CD14-positive monocyte (primary cell): ENCODE data around the gene VPS37C. TPM values are rescaled to one million over a fixed set of nuclear protein-coding genes. Genes with fewer than 3 reads are reported as not detected.

ENCODE experiments used
- DNase-seq, 3 donors: peaks; one replicate each; pipeline ENCODE4 v3.0.0-alpha.2; 2011 to 2022
- H2AFZ ChIP-seq: 2 replicates; pipeline ENCODE4 v1.6.0; 2012; ENCODE audit warnings: mild to moderate bottlenecking, low read depth, low read length, inconsistent platforms; ENCODE audit not compliant: insufficient read depth, poor library complexity, severe bottlenecking
- H3K27ac ChIP-seq, 2 donors: 1 replicate in 1 of 2; 2 replicates in 1 of 2; pipeline ENCODE4 v1.5.1; 2012 to 2013; ENCODE audit warnings: low read length in 2 of 2, control low read depth in 1 of 2, inconsistent platforms in 1 of 2, low read depth in 1 of 2, mild to moderate bottlenecking in 1 of 2
- H3K27me3 ChIP-seq, 2 donors: one replicate each; pipeline versions ENCODE4 v1.6.0 to v1.6.1; 2011 to 2013; ENCODE audit warnings: low read length in 2 of 2; ENCODE audit not compliant: control insufficient read depth in 2 of 2, insufficient read depth in 2 of 2
- H3K36me3 ChIP-seq, 2 donors: replicated peaks in 1 of 2; 1 replicate in 1 of 2; 2 replicates in 1 of 2; pipeline versions ENCODE4 v1.5.1 to v1.6.1; 2012 to 2013; ENCODE audit warnings: low read length in 2 of 2, control low read depth in 1 of 2, inconsistent platforms in 1 of 2, mild to moderate bottlenecking in 1 of 2; ENCODE audit not compliant: insufficient read depth in 2 of 2, control insufficient read depth in 1 of 2
- H3K4me1 ChIP-seq, 2 donors: 1 replicate in 1 of 2; 2 replicates in 1 of 2; pipeline versions ENCODE4 v1.5.1 to v1.6.1; 2012 to 2013; ENCODE audit warnings: low read length in 2 of 2, control low read depth in 1 of 2, inconsistent platforms in 1 of 2, mild to moderate bottlenecking in 1 of 2, moderate library complexity in 1 of 2; ENCODE audit not compliant: insufficient read depth in 2 of 2, control insufficient read depth in 1 of 2
- H3K4me2 ChIP-seq: replicated peaks from 2 replicates; pipeline ENCODE3; 2012; ENCODE audit warnings: low read length, moderate library complexity, mild to moderate bottlenecking; ENCODE audit not compliant: poor library complexity, severe bottlenecking; ENCODE audit errors: extremely low read depth
- H3K4me3 ChIP-seq, 3 experiments: fragments of 200-600 bp in 1 of 3; sonication (generic) in 1 of 3; replicated peaks in 1 of 3; 1 replicate in 2 of 3; 2 replicates in 1 of 3; pipeline ENCODE4 v1.5.1; 2011 to 2013; ENCODE audit warnings: low read length in 3 of 3, mild to moderate bottlenecking in 3 of 3, control low read depth in 2 of 3, low read depth in 2 of 3, inconsistent platforms in 1 of 3, moderate library complexity in 1 of 3
- H3K79me2 ChIP-seq: 2 replicates; pipeline ENCODE4 v1.6.0; 2012; ENCODE audit warnings: mild to moderate bottlenecking, control low read depth, inconsistent platforms, low read length, moderate library complexity; ENCODE audit not compliant: insufficient read depth
- H3K9ac ChIP-seq: 2 replicates; pipeline ENCODE4 v1.6.0; 2017; ENCODE audit warnings: low read length, mild to moderate bottlenecking; ENCODE audit not compliant: insufficient read depth, poor library complexity, severe bottlenecking
- H3K9me3 ChIP-seq, 2 donors: replicated peaks in 1 of 2; 1 replicate in 1 of 2; 2 replicates in 1 of 2; pipeline versions ENCODE4 v1.5.1 to v1.6.1; 2012 to 2013; ENCODE audit warnings: low read length in 2 of 2, control low read depth in 1 of 2; ENCODE audit not compliant: control insufficient read depth in 1 of 2, insufficient read depth in 1 of 2
- H4K20me1 ChIP-seq: 2 replicates; pipeline ENCODE4 v1.6.0; 2012; ENCODE audit warnings: mild to moderate bottlenecking, low read length, control low read depth, moderate library complexity; ENCODE audit not compliant: insufficient read depth
- H3K27ac Mint-ChIP-seq, 7 donors: one replicate each; pipeline ENCODE4 v1.8.0; 2020; ENCODE audit warnings: mild to moderate bottlenecking in 7 of 7, mixed read lengths in 7 of 7, moderate library complexity in 6 of 7, inconsistent platforms in 2 of 7
- H3K27me3 Mint-ChIP-seq, 3 donors: one replicate each; pipeline ENCODE4 v1.8.0; 2021 to 2022; ENCODE audit warnings: low read depth in 3 of 3, mild to moderate bottlenecking in 3 of 3, mixed read lengths in 3 of 3, moderate library complexity in 3 of 3, inconsistent platforms in 1 of 3
- H3K36me3 Mint-ChIP-seq, 2 donors: one replicate each; pipeline ENCODE4 v1.8.0; 2020; ENCODE audit warnings: mixed read lengths in 2 of 2, inconsistent platforms in 1 of 2, mild to moderate bottlenecking in 1 of 2
- H3K4me1 Mint-ChIP-seq: one replicate; pipeline ENCODE4 v1.8.0; 2020; ENCODE audit warnings: mild to moderate bottlenecking, mixed read lengths
- H3K4me3 Mint-ChIP-seq, 2 donors: one replicate each; pipeline ENCODE4 v1.8.0; 2020; ENCODE audit warnings: mild to moderate bottlenecking in 2 of 2, mixed read lengths in 2 of 2, moderate library complexity in 1 of 2
- H3K9me3 Mint-ChIP-seq, 7 donors: one replicate each; pipeline ENCODE4 v1.8.0; 2020 to 2022; ENCODE audit warnings: mixed read lengths in 7 of 7, mild to moderate bottlenecking in 6 of 7, moderate library complexity in 6 of 7, inconsistent platforms in 2 of 7
- CTCF ChIP-seq: fragments of 200-600 bp; IDR thresholded peaks from one replicate; pipeline ENCODE4 v1.8.0; 2022; ENCODE audit warnings: antibody characterized with exemption, mild to moderate bottlenecking
- WGBS: methylation state at CpG from one replicate; pipeline ENCODE4 v1.1.5; 2013; ENCODE audit warnings: missing lambda C conversion rate; ENCODE audit not compliant: insufficient coverage; 5-methylcytosine and 5-hydroxymethylcytosine counted together
- intact Hi-C, 2 donors: fragments of 100-400 bp; cut with micrococcal nuclease; formaldehyde crosslinking; loops; one replicate each; pipeline versions ENCODE4 v1.15.0 to v1.15.1; 2023
- polyA plus RNA-seq, 3 donors: library from polyadenylated mRNA; depleted of rRNA in 1 of 3; unstranded in 2 of 3; stranded (reverse) in 1 of 3; fragments of 300-500 nt in 2 of 3; fragments of >200 nt in 1 of 3; fragmentation: Illumina TruSeq in 2 of 3; gene quantifications; 1 replicate in 2 of 3; 2 replicates in 1 of 3; pipeline ENCODE4 v1.2.3, GENCODE V29; 2012 to 2021

The VPS37C gene
- polyA plus RNA-seq, 3 donors, result 1.9 to 25.1 (median 3.8) TPM

- WGBS, result 93% methylated on average over 11 of the region's 14 CpGs
- H3K27me3 ChIP-seq, result no peaks in the 10 kb centered on the region
Measured at GRCh38 chr11:61126256-61126655, 35.0 kb downstream of the VPS37C start.

GRCh38 chr11:61125310-61125684, 35.9 kb downstream of the VPS37C start:
- 91% methylated on average over 6 of the region's 6 CpGs for WGBS
- Histone ChIP-seq H3K4me1 (peaks cover 9 to 10% of the 10 kb centered on the region in 2 donors), H3K9me3 (no peaks in the 10 kb centered on the region), H3K27ac (no peak overlapping the region), H3K79me2 (no peaks in the 10 kb centered on the region), H3K4me2 (no peak overlapping the region), H3K27me3 (no peaks in the 10 kb centered on the region), H3K4me3 (no peak overlapping the region), H3K9ac (no peak overlapping the region), H2AFZ (no peak overlapping the region), H4K20me1 (peaks cover 26% of the 10 kb centered on the region), H3K36me3 (peaks cover 13 to 16% of the 10 kb centered on the region in 2 donors)
- H3K4me3 Mint-ChIP-seq, result no peak overlapping the region
- intact Hi-C loops, result loop anchor here in 1 of 2 donors (5.0 kb wide), 1 partner anchor 38 kb away; no protein-coding TSS in a partner anchor
- H3K27me3 Mint-ChIP-seq, result peaks cover 0 to 4% (median 1%) of the 10 kb centered on the region in 3 donors
- peaks cover 13 to 21% of the 10 kb centered on the region in 2 donors for H3K36me3 Mint-ChIP-seq
- no peak for DNase-seq
- H3K27ac Mint-ChIP-seq, result no peak overlapping the region
- peaks cover 18% of the 10 kb centered on the region for H3K4me1 Mint-ChIP-seq
- TF ChIP-seq CTCF, result no peak
- H3K9me3 Mint-ChIP-seq, result no peaks in the 10 kb centered on the region

More at GRCh38 chr11:61126256-61126655, 35.0 kb downstream of the VPS37C start:
- intact Hi-C loops, result loop anchor here in 1 of 2 donors (5.0 kb wide), 1 partner anchor 39 kb away; no protein-coding TSS in a partner anchor
- Histone ChIP-seq H3K9me3 (no peaks in the 10 kb centered on the region), H3K9ac (no peak overlapping the region), H2AFZ (no peak overlapping the region), H4K20me1 (peaks cover 35% of the 10 kb centered on the region), H3K4me1 (peaks cover 6 to 13% of the 10 kb centered on the region in 2 donors), H3K36me3 (peaks cover 15 to 24% of the 10 kb centered on the region in 2 donors), H3K4me3 (no peak overlapping the region), H3K27ac (no peak overlapping the region), H3K4me2 (no peak overlapping the region), H3K79me2 (no peaks in the 10 kb centered on the region)
- peaks cover 0 to 4% (median 1%) of the 10 kb centered on the region in 3 donors for H3K27me3 Mint-ChIP-seq
- H3K9me3 Mint-ChIP-seq, result no peaks in the 10 kb centered on the region
- DNase-seq, result no peak
- no peak overlapping the region for H3K4me3 Mint-ChIP-seq
- H3K27ac Mint-ChIP-seq, result no peak overlapping the region
- H3K4me1 Mint-ChIP-seq, result peaks cover 17% of the 10 kb centered on the region
- peaks cover 15 to 22% of the 10 kb centered on the region in 2 donors for H3K36me3 Mint-ChIP-seq
- no peak for TF ChIP-seq CTCF
